Keratinocyte (primary cell): ENCODE data around the gene STEAP2. TPM values are rescaled to one million over a fixed set of nuclear protein-coding genes. Genes with fewer than 3 reads are reported as not detected.

Source experiments
- DNase-seq: peaks from one replicate; pipeline ENCODE4 v3.0.0-alpha.2; 2011; ENCODE audit warnings: low read depth, missing footprints, low spot score
- FAIRE-seq: peaks from 2 replicates; lab custom pipeline; 2011; peaks lifted over from hg19 to GRCh38; lab: Jason Lieb, UNC
- H2AFZ ChIP-seq: 2 replicates; pipeline ENCODE4 v1.6.0; 2012; ENCODE audit warnings: low read length, control low read depth, inconsistent platforms; ENCODE audit not compliant: control insufficient read depth
- H3K27ac ChIP-seq: 2 replicates; pipeline ENCODE4 v1.5.1; 2011; ENCODE audit warnings: low read length; ENCODE audit not compliant: control insufficient read depth, insufficient read depth
- H3K27me3 ChIP-seq: 3 replicates; pipeline ENCODE4 v1.6.0; 2011; ENCODE audit warnings: low read length; ENCODE audit not compliant: control insufficient read depth, insufficient read depth; ENCODE audit errors: extremely low read depth
- H3K36me3 ChIP-seq, 2 experiments: 2 replicates in 1 of 2; 3 replicates in 1 of 2; pipeline ENCODE4 v1.5.1; 2011; ENCODE audit warnings: low read length in 2 of 2, mild to moderate bottlenecking in 1 of 2; ENCODE audit not compliant: control insufficient read depth in 2 of 2, insufficient read depth in 2 of 2; ENCODE audit errors: extremely low read depth in 1 of 2
- H3K4me1 ChIP-seq: 3 replicates; pipeline ENCODE4 v1.5.1; 2011; ENCODE audit warnings: low read length; ENCODE audit not compliant: control insufficient read depth, insufficient read depth; ENCODE audit errors: extremely low read depth
- H3K4me2 ChIP-seq: 3 replicates; pipeline ENCODE4 v1.6.0; 2011; ENCODE audit warnings: low read depth, low read length; ENCODE audit not compliant: control insufficient read depth, insufficient read depth; ENCODE audit errors: extremely low read depth
- H3K4me3 ChIP-seq, 3 experiments: fragments of 200-600 bp in 1 of 3; sonication (generic) in 1 of 3; 2 replicates in 2 of 3; 3 replicates in 1 of 3; pipeline ENCODE4 v1.5.1; 2011 to 2016; ENCODE audit warnings: low read length in 3 of 3, mild to moderate bottlenecking in 3 of 3, control low read depth in 2 of 3, inconsistent platforms in 1 of 3, low read depth in 1 of 3, mixed read lengths in 1 of 3, mixed run types in 1 of 3, moderate library complexity in 1 of 3; ENCODE audit not compliant: control insufficient read depth in 2 of 3, insufficient read depth in 2 of 3; ENCODE audit errors: extremely low read depth in 1 of 3
- H3K79me2 ChIP-seq: 2 replicates; pipeline ENCODE4 v1.6.0; 2012; ENCODE audit warnings: low read length; ENCODE audit not compliant: control insufficient read depth, insufficient read depth
- H3K9ac ChIP-seq: 3 replicates; pipeline ENCODE4 v1.6.0; 2011; ENCODE audit warnings: low read length; ENCODE audit not compliant: control insufficient read depth, insufficient read depth; ENCODE audit errors: extremely low read depth
- H3K9me1 ChIP-seq: 3 replicates; pipeline ENCODE4 v1.6.0; 2011; ENCODE audit warnings: low read length; ENCODE audit not compliant: control insufficient read depth, insufficient read depth; ENCODE audit errors: extremely low read depth
- H3K9me3 ChIP-seq: 2 replicates; pipeline ENCODE4 v1.5.1; 2012; ENCODE audit warnings: low read depth, low read length; ENCODE audit not compliant: control insufficient read depth
- H4K20me1 ChIP-seq: 3 replicates; pipeline ENCODE4 v1.6.0; 2011; ENCODE audit warnings: low read length; ENCODE audit not compliant: control insufficient read depth, insufficient read depth; ENCODE audit errors: extremely low read depth
- CTCF ChIP-seq, 3 experiments: IDR thresholded peaks in 1 of 3; conservative IDR thresholded peaks in 1 of 3; optimal IDR thresholded peaks in 1 of 3; 2 replicates in 2 of 3; 3 replicates in 1 of 3; pipeline versions ENCODE3 to v1.5.1; 2011; ENCODE audit warnings: low read length in 3 of 3, mild to moderate bottlenecking in 3 of 3, moderate library complexity in 2 of 3, control low read depth in 1 of 3, inconsistent platforms in 1 of 3; ENCODE audit not compliant: insufficient read depth in 2 of 3; ENCODE audit errors: extremely low read depth in 1 of 3
- EZH2 ChIP-seq: IDR thresholded peaks from one replicate; pipeline ENCODE4 v1.6.1; 2012; ENCODE audit warnings: inconsistent platforms, mild to moderate bottlenecking, low read length, moderate library complexity
- dilution Hi-C: fragments of 300-500 bp; cut with MboI; formaldehyde crosslinking; loops from one replicate; pipeline ENCODE4 v1.7.0; 2020; ENCODE audit warnings: low sequenced_read_pairs; ENCODE audit not compliant: extremely low pct_ligation_motif_present
- polyA plus RNA-seq, 5 experiments: library from polyadenylated mRNA; depleted of rRNA in 3 of 5; stranded (reverse) in 3 of 5; stranded (forward) in 1 of 5; unstranded in 1 of 5; fragments of >200 nt; gene quantifications; 1 replicate in 1 of 5; 2 replicates in 3 of 5; 3 replicates in 1 of 5; pipeline versions ENCODE4 v1.2.1 to v1.2.3, GENCODE V29; 2011 to 2012; ENCODE audit warnings: missing spikeins in 2 of 5, low read depth in 1 of 5, low replicate concordance in 1 of 5

STEAP2 gene
- polyA plus RNA-seq, 1 donor (not counting 4 experiments of a cell fraction or from before 2014, with no cell fraction given), result 3.9 TPM

DNA sequence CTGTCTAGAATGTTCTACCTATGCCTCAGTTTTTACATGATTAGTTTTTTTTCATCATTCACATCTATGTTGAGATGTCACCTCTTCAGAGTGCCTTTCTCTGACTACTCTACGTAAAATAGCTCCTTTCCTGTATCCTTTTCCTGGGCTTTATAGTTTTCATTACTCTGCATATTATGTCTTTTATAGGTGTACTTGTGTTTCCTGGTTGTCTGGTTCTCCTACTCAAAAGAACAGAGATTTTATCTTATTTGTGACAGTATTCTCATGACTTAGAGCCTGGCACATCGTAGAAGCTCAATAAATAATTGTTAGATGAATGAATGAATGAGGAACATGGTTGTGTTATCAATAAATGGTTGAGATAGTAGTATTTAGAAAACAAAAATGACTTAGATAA, 39.4 kb upstream of the STEAP2 start:
- H3K27ac ChIP-seq, result no peak overlapping the region
- no peak overlapping the region for H3K4me3 ChIP-seq
- FAIRE-seq, result no peak
- no peaks in the 10 kb centered on the region for H3K79me2 ChIP-seq
- H3K9me1 ChIP-seq, result no peaks in the 10 kb centered on the region
- DNase-seq, result no peak
- H2AFZ ChIP-seq, result no peak overlapping the region
- TF ChIP-seq CTCF (optimal IDR thresholded peaks at IDR 0.05 in 1 of 3, IDR thresholded peaks at IDR 0.05 in 1 of 3, conservative IDR thresholded peaks at IDR 0.05 in 1 of 3; ENCODE audit: extremely low read depth in 1 of 3, insufficient read depth in 2 of 3, low read length in 3 of 3) (no peak), EZH2 (no peak)
- peaks cover 4% of the 10 kb centered on the region for H3K9me3 ChIP-seq
- no peak overlapping the region for H3K9ac ChIP-seq
- H3K4me1 ChIP-seq, result peaks cover 3% of the 10 kb centered on the region
- H3K36me3 ChIP-seq, result no peaks in the 10 kb centered on the region
- H3K4me2 ChIP-seq, result no peak overlapping the region
- H4K20me1 ChIP-seq, result no peaks in the 10 kb centered on the region
- dilution Hi-C loops, result no loop called here
- H3K27me3 ChIP-seq, result no peaks in the 10 kb centered on the region

DNA sequence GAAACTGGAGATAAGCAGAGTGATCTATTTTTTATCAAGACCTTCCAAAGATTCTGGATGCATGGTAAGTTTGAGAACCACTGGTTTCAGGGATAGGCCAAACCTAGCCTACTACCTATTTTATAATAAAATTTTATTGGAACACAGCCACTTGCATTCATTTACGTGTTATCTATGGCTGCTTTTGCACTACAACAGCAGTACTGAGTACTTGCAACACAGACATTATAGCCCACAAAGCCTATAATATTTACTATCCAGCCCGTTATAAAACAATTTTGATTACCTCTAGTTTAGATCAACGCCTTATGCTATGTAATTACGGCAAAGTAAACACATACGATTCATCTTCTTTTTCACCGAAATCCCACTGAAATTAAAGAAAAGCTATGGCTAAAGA, 38.9 kb upstream of the STEAP2 start:
- no peak overlapping the region for H3K9ac ChIP-seq
- H3K36me3 ChIP-seq, result no peaks in the 10 kb centered on the region
- dilution Hi-C loops, result no loop called here
- no peak overlapping the region for H3K4me2 ChIP-seq
- no peaks in the 10 kb centered on the region for H4K20me1 ChIP-seq
- H3K9me3 ChIP-seq, result peaks cover 4% of the 10 kb centered on the region
- no peaks in the 10 kb centered on the region for H3K79me2 ChIP-seq
- H3K4me3 ChIP-seq, result no peak overlapping the region
- DNase-seq (no peak), FAIRE-seq (no peak)
- no peaks in the 10 kb centered on the region for H3K27me3 ChIP-seq
- H3K9me1 ChIP-seq, result no peaks in the 10 kb centered on the region
- H3K27ac ChIP-seq, result no peak overlapping the region
- peaks cover 4% of the 10 kb centered on the region for H3K4me1 ChIP-seq
- no peak for TF ChIP-seq EZH2
- no peak for TF ChIP-seq CTCF (optimal IDR thresholded peaks at IDR 0.05 in 1 of 3, IDR thresholded peaks at IDR 0.05 in 1 of 3, conservative IDR thresholded peaks at IDR 0.05 in 1 of 3; ENCODE audit: extremely low read depth in 1 of 3, insufficient read depth in 2 of 3, low read length in 3 of 3)
- no peak overlapping the region for H2AFZ ChIP-seq
